Measurements from ENCODE around the gene HDAC1. TPM values are rescaled to one million over a fixed set of nuclear protein-coding genes. Genes with fewer than 3 reads are reported as not detected.

The HDAC1 gene
- total RNA-seq, 1 donor from 2014 or later, result 52.9 TPM

- no peak for DNase-seq (ENCODE audit: low spot score)
- H3K27ac Mint-ChIP-seq (ENCODE audit: unreplicated experiment), result peak within 1 kb of the TSS; percentile 41
- TF ChIP-seq CTCF (IDR thresholded peaks at IDR 0.05), result no peak
- H3K27me3 Mint-ChIP-seq (ENCODE audit: low read depth), result no peaks in the 10 kb centered on the region
- H3K9me3 Mint-ChIP-seq (ENCODE audit: low read depth), result no peaks in the 10 kb centered on the region
- peaks cover 21% of the 10 kb centered on the region for H3K4me1 Mint-ChIP-seq (ENCODE audit: low read depth)
- peaks cover 15% of the 10 kb centered on the region for H3K36me3 Mint-ChIP-seq (ENCODE audit: low read depth)
- peak within 1 kb of the TSS; percentile 63 for H3K4me3 Mint-ChIP-seq (ENCODE audit: unreplicated experiment)
Measured at GRCh38 chr1:32362474-32363313, 70.8 kb downstream of the HDAC1 start, which contains the start of the genes FAM229A and TSSK3. Gene FAM229A, minus strand, starts transcription at chr1:32362485. Its CDS starts 394 bp downstream, at chr1:32362091. Gene TSSK3, plus strand, starts transcription at chr1:32362539. Its CDS starts 163 bp downstream, at chr1:32362702.

GRCh38 chr1:32363713-32364112 is 71.8 kb downstream of the HDAC1 start:
- no peak for TF ChIP-seq CTCF (IDR thresholded peaks at IDR 0.05)
- H3K27ac Mint-ChIP-seq (ENCODE audit: unreplicated experiment), result no peak overlapping the region
- peaks cover 21% of the 10 kb centered on the region for H3K36me3 Mint-ChIP-seq (ENCODE audit: low read depth)
- H3K4me1 Mint-ChIP-seq (ENCODE audit: low read depth), result peaks cover 21% of the 10 kb centered on the region
- no peaks in the 10 kb centered on the region for H3K9me3 Mint-ChIP-seq (ENCODE audit: low read depth)
- no peak for DNase-seq (ENCODE audit: low spot score)
- H3K4me3 Mint-ChIP-seq (ENCODE audit: unreplicated experiment), result no peak overlapping the region
- no peaks in the 10 kb centered on the region for H3K27me3 Mint-ChIP-seq (ENCODE audit: low read depth)

GRCh38 chr1:32364836-32365235 is 73.0 kb downstream of the HDAC1 start:
- H3K4me1 Mint-ChIP-seq (ENCODE audit: low read depth), result peaks cover 21% of the 10 kb centered on the region
- no peak for TF ChIP-seq CTCF (IDR thresholded peaks at IDR 0.05)
- no peak overlapping the region for H3K4me3 Mint-ChIP-seq (ENCODE audit: unreplicated experiment)
- DNase-seq (ENCODE audit: low spot score), result no peak
- no peak overlapping the region for H3K27ac Mint-ChIP-seq (ENCODE audit: unreplicated experiment)
- no peaks in the 10 kb centered on the region for H3K9me3 Mint-ChIP-seq (ENCODE audit: low read depth)
- no peaks in the 10 kb centered on the region for H3K27me3 Mint-ChIP-seq (ENCODE audit: low read depth)
- H3K36me3 Mint-ChIP-seq (ENCODE audit: low read depth), result peaks cover 26% of the 10 kb centered on the region

- no peaks in the 10 kb centered on the region for H3K27me3 Mint-ChIP-seq (ENCODE audit: low read depth)
- peak overlapping the region; percentile 54 for H3K27ac Mint-ChIP-seq (ENCODE audit: unreplicated experiment)
- DNase-seq (ENCODE audit: low spot score), result no peak
- peaks cover 21% of the 10 kb centered on the region for H3K4me1 Mint-ChIP-seq (ENCODE audit: low read depth)
- peaks cover 26% of the 10 kb centered on the region for H3K36me3 Mint-ChIP-seq (ENCODE audit: low read depth)
- H3K9me3 Mint-ChIP-seq (ENCODE audit: low read depth), result no peaks in the 10 kb centered on the region
- H3K4me3 Mint-ChIP-seq (ENCODE audit: unreplicated experiment), result no peak overlapping the region
- no peak for TF ChIP-seq CTCF (IDR thresholded peaks at IDR 0.05)
Measured at GRCh38 chr1:32365445-32365844, 73.6 kb downstream of the HDAC1 start.

GRCh38 chr1:32367912-32368635 is 76.2 kb downstream of the HDAC1 start:
- no peak for TF ChIP-seq CTCF (IDR thresholded peaks at IDR 0.05)
- peak; percentile 59 for DNase-seq (ENCODE audit: low spot score)
- Mint-ChIP-seq H3K9me3 (ENCODE audit: low read depth) (no peaks in the 10 kb centered on the region), H3K4me3 (ENCODE audit: unreplicated experiment) (no peak overlapping the region), H3K27me3 (ENCODE audit: low read depth) (no peaks in the 10 kb centered on the region), H3K27ac (ENCODE audit: unreplicated experiment) (no peak overlapping the region), H3K36me3 (ENCODE audit: low read depth) (peaks cover 30% of the 10 kb centered on the region), H3K4me1 (ENCODE audit: low read depth) (peaks cover 22% of the 10 kb centered on the region)

Data from chondrocyte (in vitro differentiated cells).